Left ventricle myocardium inferior (tissue), 1 donor: ENCODE measurements around the gene KANK4. TPM values are rescaled to one million over a fixed set of nuclear protein-coding genes. Genes with fewer than 3 reads are reported as not detected.

Experiments
- DNase-seq: peaks from one replicate; pipeline ENCODE4 v3.0.0-alpha.2; 2020
- H3K27ac ChIP-seq: fragments of 200-600 bp; replicated peaks from 2 replicates; pipeline ENCODE4 v1.8.0; 2021
- H3K27me3 ChIP-seq: fragments of 200-600 bp; 2 replicates; pipeline ENCODE4 v1.8.0; 2021; ENCODE audit warnings: low read depth
- H3K36me3 ChIP-seq: fragments of 200-600 bp; 2 replicates; pipeline ENCODE4 v1.8.0; 2021
- H3K4me1 ChIP-seq: fragments of 200-600 bp; 2 replicates; pipeline ENCODE4 v1.8.0; 2021
- H3K4me3 ChIP-seq: fragments of 200-600 bp; 2 replicates; pipeline ENCODE4 v1.8.0; 2021; ENCODE audit warnings: mild to moderate bottlenecking, moderate library complexity
- H3K9me3 ChIP-seq: fragments of 200-600 bp; replicated peaks from 2 replicates; pipeline ENCODE4 v1.8.0; 2021
- intact Hi-C: fragments of 100-400 bp; cut with micrococcal nuclease; formaldehyde crosslinking; loops from one replicate; pipeline ENCODE4 v1.11.0; 2022
- total RNA-seq: library from RNA; stranded (reverse); fragmentation: NEBNext Ultra II Directional; extraction: Animal tissue kit (Norgen Biotek cat#: 25700); gene quantifications from one replicate; pipeline ENCODE4 v1.2.1, GENCODE V29; 2021
- TF ChIP-seq, protein P1 (sequence below): fragments of 200-600 bp; IDR thresholded peaks from 2 replicates; pipeline ENCODE4 v1.8.0; 2021; ENCODE audit warnings: antibody characterized with exemption, mild to moderate bottlenecking, borderline replicate concordance
- donor health status: DM: no; HTN: yes; CAD: no; lungs with severe emphysema.

The KANK4 gene
- total RNA-seq, 1 donor from 2014 or later, result 0.11 TPM

DNA sequence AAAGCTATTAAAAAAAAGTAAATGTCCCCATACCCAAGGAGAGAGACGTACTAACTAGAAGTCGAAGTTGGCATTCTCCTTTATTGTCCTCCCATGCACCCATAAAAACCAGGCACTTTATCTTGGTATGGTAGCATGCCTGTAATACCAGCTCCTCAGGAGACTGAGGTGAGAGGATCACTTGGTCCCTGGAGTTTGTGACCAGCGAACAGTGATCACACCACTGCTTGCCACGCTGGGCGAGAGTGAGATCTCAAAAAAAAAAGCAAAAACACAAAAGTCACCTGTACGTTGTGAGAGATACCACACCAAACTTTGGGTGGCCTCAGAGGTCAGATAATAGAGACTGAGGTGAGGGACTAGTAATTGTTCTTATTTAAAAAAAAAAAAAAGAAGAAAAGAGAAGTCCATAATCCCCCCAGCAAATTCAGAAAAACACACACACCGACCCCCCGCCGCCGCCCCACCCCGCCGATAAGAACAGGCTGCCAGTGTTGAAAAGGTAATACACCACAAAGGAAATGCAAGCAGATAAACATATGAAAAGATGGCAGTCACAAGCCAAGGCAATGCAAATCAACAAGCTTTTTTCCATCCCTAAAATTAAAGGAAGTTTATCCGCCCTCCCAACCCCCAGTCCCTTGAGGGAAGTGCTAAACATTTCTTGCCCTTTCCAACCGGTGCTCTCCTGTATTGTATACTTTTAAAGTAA, 121.0 kb downstream of the KANK4 start:
- intact Hi-C loops, result no loop called here

DNA sequence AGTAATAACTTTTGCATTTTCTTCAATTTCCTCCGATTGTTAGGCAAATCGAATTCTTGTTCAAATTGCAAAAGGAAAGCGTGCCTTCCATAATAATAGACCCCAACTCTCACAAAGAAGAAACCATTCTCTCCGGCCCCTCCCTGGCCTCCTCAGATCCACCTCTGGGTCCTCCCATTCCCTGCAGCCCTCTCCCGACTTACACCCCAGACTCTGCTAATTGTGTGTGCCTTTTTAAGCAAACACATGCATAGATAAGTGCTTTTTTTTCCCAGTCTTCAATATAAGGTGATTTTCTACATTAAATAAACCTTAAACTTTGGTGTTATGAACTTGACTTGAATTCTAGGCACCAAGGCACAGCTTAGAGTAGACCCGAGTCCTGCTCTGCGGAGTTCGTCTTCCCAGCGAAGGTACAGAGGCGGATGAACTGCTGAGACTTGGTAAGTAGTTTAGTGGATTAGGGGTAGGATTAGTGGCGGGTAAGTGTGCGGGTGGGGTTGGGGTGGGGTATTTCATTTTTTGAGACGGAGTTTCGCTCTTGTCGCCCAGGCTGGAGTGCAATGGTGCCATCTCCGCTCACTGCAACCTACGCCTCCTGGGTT, 123.0 kb downstream of the KANK4 start:
- Histone ChIP-seq H3K9me3 (no peaks in the 10 kb centered on the region), H3K4me1 (peaks cover 8% of the 10 kb centered on the region), H3K4me3 (no peak overlapping the region), H3K36me3 (no peaks in the 10 kb centered on the region), H3K27ac (no peak overlapping the region), H3K27me3 (peaks cover 45% of the 10 kb centered on the region)
- intact Hi-C loops, result no loop called here
- TF ChIP-seq, protein P1, sequence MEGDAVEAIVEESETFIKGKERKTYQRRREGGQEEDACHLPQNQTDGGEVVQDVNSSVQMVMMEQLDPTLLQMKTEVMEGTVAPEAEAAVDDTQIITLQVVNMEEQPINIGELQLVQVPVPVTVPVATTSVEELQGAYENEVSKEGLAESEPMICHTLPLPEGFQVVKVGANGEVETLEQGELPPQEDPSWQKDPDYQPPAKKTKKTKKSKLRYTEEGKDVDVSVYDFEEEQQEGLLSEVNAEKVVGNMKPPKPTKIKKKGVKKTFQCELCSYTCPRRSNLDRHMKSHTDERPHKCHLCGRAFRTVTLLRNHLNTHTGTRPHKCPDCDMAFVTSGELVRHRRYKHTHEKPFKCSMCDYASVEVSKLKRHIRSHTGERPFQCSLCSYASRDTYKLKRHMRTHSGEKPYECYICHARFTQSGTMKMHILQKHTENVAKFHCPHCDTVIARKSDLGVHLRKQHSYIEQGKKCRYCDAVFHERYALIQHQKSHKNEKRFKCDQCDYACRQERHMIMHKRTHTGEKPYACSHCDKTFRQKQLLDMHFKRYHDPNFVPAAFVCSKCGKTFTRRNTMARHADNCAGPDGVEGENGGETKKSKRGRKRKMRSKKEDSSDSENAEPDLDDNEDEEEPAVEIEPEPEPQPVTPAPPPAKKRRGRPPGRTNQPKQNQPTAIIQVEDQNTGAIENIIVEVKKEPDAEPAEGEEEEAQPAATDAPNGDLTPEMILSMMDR, result no peak
- no peak for DNase-seq

More for the DNA sequence above, 121.0 kb downstream of the KANK4 start:
- no peak overlapping the region for H3K27ac ChIP-seq
- H3K9me3 ChIP-seq, result no peaks in the 10 kb centered on the region
- DNase-seq, result no peak
- TF ChIP-seq, protein P1, result no peak
- H3K36me3 ChIP-seq, result no peaks in the 10 kb centered on the region
- H3K4me1 ChIP-seq, result peaks cover 8% of the 10 kb centered on the region
- H3K27me3 ChIP-seq, result peaks cover 45% of the 10 kb centered on the region
- no peak overlapping the region for H3K4me3 ChIP-seq

DNA sequence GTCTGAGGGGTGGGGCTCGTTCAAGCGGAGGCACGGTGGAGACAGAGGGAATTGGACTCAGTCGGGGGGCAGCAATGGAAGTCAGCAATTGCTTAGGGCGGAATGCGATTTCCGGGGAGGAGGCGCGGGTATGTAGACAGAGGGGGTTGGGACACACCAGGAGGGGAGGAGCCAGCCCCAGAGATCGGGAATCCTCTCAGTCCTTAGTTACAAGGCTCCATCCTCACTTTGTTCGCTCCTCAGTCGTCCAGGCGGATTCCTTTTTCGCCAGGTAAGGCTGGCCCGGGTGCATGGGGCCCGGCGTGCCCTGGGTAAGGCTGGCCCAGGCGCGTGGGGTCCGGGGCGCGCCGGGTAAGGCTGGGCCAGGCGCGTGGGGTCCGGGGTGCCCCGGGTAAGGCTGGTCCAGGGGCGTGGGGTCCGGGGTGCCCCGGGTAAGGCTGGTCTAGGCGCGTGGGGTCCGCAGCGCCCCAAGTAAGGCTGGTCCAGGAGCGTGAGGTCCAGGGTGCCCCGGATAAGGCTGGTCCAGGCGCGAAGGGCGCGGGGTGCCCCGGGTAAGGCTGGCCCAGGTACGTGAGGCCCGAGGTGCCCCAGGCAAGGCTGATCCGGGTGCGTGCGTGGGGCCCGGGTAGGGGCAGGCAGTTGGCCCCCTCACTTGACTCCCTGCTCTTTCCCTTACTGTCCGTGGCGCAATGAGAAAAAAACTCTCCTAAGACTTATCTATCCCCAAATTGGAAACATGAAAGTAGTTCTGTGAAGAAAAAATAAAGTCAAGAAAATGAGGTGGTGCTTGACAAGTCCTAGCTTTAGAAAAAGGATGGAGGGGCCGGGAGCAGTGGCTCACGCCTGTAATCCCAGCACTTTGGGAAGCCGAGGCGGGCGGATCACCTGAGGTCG, 124.3 kb downstream of the KANK4 start, which contains the start of gene L1TD1:
TSS of gene L1TD1 (plus strand) at position 199 of the 894 bp plus-strand sequence. CDS start 11,780 bp downstream, outside the sequence.
- intact Hi-C loops, result no loop called here
- TF ChIP-seq, protein P1, result no peak
- H3K27me3 ChIP-seq, result peaks cover 45% of the 10 kb centered on the region

DNA sequence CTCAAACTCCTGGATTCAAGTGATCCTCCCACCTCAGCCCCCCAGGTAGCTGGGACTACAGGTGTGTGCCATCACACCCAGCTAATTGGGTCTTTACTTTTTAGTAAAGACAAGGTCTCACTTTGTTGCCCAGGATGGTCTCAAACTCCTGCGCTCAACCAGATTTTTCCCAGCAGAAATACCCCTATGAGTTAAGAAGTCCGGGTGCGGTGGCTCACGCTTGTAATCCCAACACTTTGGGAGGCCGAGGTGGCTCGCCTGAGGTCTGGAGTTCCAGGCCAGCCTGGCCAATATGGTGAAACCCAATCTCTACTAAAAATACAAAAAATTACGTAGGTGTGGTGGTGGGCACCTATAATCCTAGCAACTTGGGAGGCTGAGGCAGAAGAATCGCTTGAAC, 131.1 kb downstream of the KANK4 start:
- Histone ChIP-seq H3K9me3 (no peaks in the 10 kb centered on the region), H3K4me3 (no peak overlapping the region), H3K36me3 (no peaks in the 10 kb centered on the region), H3K27ac (no peak overlapping the region), H3K27me3 (peaks cover 3% of the 10 kb centered on the region), H3K4me1 (no peaks in the 10 kb centered on the region)
- intact Hi-C loops, result no loop called here
- TF ChIP-seq, protein P1, result no peak
- DNase-seq, result no peak

More for the DNA sequence above, 124.3 kb downstream of the KANK4 start, which contains the start of gene L1TD1:
- Histone ChIP-seq H3K9me3 (no peaks in the 10 kb centered on the region), H3K4me3 (no peak within 1 kb of the TSS), H3K27ac (no peak within 1 kb of the TSS), H3K4me1 (peaks cover 8% of the 10 kb centered on the region), H3K36me3 (no peaks in the 10 kb centered on the region)
- DNase-seq, result no peak

DNA sequence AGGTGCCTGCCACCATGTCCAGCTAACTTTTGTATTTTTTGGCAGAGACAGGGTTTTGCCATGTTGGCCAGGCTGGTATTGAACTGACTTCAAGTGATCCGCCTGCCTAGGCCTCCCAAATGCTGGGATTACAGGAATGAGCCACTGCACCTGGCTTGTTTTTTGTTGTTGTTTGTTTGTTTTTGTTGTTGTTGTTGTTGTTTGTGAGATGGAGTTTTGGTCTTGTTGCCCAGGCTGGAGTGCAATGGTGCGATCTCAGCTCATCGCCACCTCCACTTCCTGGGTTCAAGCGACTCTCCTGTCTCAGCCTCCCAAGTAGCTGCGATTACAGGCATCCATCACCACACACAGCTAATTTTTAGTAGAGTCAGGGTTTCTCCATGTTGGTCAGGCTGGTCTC, 131.7 kb downstream of the KANK4 start:
- no peak overlapping the region for H3K4me3 ChIP-seq
- no peaks in the 10 kb centered on the region for H3K36me3 ChIP-seq
- H3K9me3 ChIP-seq, result no peaks in the 10 kb centered on the region
- intact Hi-C loops, result no loop called here
- H3K27me3 ChIP-seq, result peaks cover 3% of the 10 kb centered on the region
- TF ChIP-seq, protein P1, result no peak
- no peak overlapping the region for H3K27ac ChIP-seq
- no peaks in the 10 kb centered on the region for H3K4me1 ChIP-seq
- DNase-seq, result no peak
